Prostate gland (tissue), 2 donors: ENCODE results near the gene BRPF1. TPM values are rescaled to one million over a fixed set of nuclear protein-coding genes. Genes with fewer than 3 reads are reported as not detected.

Experiments used
- DNase-seq: peaks from one replicate; pipeline ENCODE4 v3.0.0-alpha.2; 2019; ENCODE audit warnings: low spot score
- H3K27ac ChIP-seq, 2 donors: fragments of 200-600 bp; sonication (generic); 2 replicates each; pipeline ENCODE4 v1.5.1; 2017 to 2019
- H3K27me3 ChIP-seq: fragments of 200-600 bp; sonication (generic); replicated peaks from 2 replicates; pipeline ENCODE4 v1.5.1; 2019; ENCODE audit not compliant: insufficient read depth
- H3K36me3 ChIP-seq, 2 donors: fragments of 200-600 bp; sonication (generic); 1 replicate in 1 of 2; 2 replicates in 1 of 2; pipeline versions ENCODE4 v1.5.1 to v1.8.1; 2017 to 2019
- H3K4me1 ChIP-seq: fragments of 200-600 bp; sonication (generic); replicated peaks from 2 replicates; pipeline ENCODE4 v1.5.1; 2019
- H3K4me3 ChIP-seq, 2 donors: fragments of 200-600 bp; sonication (generic); 2 replicates each; pipeline ENCODE4 v1.5.1; 2017 to 2019
- H3K9me3 ChIP-seq: fragments of 200-600 bp; sonication (generic); 2 replicates; pipeline ENCODE4 v1.5.1; 2017
- POLR2A ChIP-seq: fragments of 450-650 bp; IDR thresholded peaks from one replicate; pipeline ENCODE4 v1.6.1; 2016; ENCODE audit warnings: antibody characterized with exemption, mild to moderate bottlenecking
- POLR2AphosphoS5 ChIP-seq: sonication (generic); formaldehyde crosslinking; IDR thresholded peaks from one replicate; pipeline ENCODE4 v1.6.1; 2017; ENCODE audit warnings: antibody characterized with exemption
- WGBS: methylation state at CpG from one replicate; pipeline ENCODE4 v1.1.5; 2018; 5-methylcytosine and 5-hydroxymethylcytosine counted together
- intact Hi-C: fragments of 100-400 bp; cut with DNase I; formaldehyde crosslinking; loops from one replicate; pipeline ENCODE4 v1.14.2; 2022
- total RNA-seq, 2 donors: library from RNA; depleted of rRNA; stranded (reverse); fragments of >200 nt; gene quantifications; one replicate each; pipeline ENCODE4 v1.1.0, GENCODE V29; 2016
- TF ChIP-seq, protein P1 (sequence below), 4 experiments: fragments of 200-600 bp in 2 of 4; fragments of 450-650 bp in 2 of 4; sonication (generic) in 2 of 4; IDR thresholded peaks; 1 replicate in 3 of 4; 2 replicates in 1 of 4; pipeline ENCODE4 v1.5.1; 2016 to 2019; ENCODE audit warnings: antibody characterized with exemption in 4 of 4, mild to moderate bottlenecking in 2 of 4, moderate library complexity in 2 of 4

Gene BRPF1, protein sequence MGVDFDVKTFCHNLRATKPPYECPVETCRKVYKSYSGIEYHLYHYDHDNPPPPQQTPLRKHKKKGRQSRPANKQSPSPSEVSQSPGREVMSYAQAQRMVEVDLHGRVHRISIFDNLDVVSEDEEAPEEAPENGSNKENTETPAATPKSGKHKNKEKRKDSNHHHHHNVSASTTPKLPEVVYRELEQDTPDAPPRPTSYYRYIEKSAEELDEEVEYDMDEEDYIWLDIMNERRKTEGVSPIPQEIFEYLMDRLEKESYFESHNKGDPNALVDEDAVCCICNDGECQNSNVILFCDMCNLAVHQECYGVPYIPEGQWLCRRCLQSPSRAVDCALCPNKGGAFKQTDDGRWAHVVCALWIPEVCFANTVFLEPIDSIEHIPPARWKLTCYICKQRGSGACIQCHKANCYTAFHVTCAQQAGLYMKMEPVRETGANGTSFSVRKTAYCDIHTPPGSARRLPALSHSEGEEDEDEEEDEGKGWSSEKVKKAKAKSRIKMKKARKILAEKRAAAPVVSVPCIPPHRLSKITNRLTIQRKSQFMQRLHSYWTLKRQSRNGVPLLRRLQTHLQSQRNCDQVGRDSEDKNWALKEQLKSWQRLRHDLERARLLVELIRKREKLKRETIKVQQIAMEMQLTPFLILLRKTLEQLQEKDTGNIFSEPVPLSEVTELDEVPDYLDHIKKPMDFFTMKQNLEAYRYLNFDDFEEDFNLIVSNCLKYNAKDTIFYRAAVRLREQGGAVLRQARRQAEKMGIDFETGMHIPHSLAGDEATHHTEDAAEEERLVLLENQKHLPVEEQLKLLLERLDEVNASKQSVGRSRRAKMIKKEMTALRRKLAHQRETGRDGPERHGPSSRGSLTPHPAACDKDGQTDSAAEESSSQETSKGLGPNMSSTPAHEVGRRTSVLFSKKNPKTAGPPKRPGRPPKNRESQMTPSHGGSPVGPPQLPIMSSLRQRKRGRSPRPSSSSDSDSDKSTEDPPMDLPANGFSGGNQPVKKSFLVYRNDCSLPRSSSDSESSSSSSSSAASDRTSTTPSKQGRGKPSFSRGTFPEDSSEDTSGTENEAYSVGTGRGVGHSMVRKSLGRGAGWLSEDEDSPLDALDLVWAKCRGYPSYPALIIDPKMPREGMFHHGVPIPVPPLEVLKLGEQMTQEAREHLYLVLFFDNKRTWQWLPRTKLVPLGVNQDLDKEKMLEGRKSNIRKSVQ (N-terminal part only)
- 10 to 100 TPM; 14.2 to 43.5 TPM for total RNA-seq

DNA sequence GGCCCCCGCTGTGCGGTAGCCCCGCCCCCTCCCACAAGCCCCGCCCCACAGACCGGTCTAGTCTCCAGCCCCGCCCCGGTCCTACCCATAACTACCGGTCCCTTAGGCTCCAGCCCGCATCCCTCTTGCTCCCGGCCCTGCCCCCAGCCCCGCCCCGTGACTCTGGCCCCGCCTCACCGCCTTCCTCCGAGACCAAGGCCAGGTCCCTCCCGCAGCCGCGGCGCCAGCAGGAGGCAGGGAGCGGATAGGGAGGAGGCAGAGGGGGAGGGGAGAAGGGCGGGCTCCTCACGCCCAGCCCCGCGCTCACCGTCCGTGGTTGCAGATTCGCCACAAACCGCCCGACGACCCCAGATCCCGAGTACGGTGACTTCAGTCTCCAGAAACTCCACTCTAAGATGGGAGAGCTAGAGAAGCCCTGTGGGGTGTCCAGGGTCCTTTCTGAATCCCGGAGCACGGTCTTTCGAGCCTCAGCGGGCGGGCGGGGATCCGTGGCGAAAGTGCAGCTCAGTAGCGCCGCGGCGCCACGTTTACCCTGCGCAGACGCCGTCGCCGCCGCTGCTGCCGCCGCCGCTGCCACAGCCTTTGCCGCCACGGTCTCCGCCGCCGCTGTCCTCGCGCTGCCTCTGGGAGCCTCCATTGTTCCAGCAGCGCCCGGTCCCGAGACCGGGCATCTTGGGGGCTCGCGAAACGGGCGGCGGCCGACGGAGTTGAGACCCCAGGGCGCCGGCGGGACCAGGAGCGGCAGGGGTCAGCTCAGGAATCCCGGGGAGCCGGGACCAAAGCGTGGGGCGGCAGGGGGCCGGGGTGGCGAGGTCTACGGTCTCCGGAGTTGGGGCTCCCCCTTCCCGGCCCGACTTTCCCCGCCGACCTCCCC is at the start of gene BRPF1:
Gene BRPF1 (plus strand): TSS at position 530 of the 874 bp plus-strand sequence. CDS start 2,406 bp downstream, outside the sequence.
- Histone ChIP-seq H3K27ac (peak within 1 kb of the TSS; percentile 96 to 97), H3K4me3 (peak within 1 kb of the TSS; percentile 97 to 98), H3K27me3 (no peaks in the 10 kb centered on the region), H3K36me3 (peaks cover 0 to 7% of the 10 kb centered on the region in 2 donors), H3K9me3 (no peaks in the 10 kb centered on the region), H3K4me1 (peaks cover 14% of the 10 kb centered on the region)
- TF ChIP-seq POLR2A (no peak), POLR2AphosphoS5 (peak; percentile 82)
- TF ChIP-seq, protein P1, sequence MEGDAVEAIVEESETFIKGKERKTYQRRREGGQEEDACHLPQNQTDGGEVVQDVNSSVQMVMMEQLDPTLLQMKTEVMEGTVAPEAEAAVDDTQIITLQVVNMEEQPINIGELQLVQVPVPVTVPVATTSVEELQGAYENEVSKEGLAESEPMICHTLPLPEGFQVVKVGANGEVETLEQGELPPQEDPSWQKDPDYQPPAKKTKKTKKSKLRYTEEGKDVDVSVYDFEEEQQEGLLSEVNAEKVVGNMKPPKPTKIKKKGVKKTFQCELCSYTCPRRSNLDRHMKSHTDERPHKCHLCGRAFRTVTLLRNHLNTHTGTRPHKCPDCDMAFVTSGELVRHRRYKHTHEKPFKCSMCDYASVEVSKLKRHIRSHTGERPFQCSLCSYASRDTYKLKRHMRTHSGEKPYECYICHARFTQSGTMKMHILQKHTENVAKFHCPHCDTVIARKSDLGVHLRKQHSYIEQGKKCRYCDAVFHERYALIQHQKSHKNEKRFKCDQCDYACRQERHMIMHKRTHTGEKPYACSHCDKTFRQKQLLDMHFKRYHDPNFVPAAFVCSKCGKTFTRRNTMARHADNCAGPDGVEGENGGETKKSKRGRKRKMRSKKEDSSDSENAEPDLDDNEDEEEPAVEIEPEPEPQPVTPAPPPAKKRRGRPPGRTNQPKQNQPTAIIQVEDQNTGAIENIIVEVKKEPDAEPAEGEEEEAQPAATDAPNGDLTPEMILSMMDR (IDR thresholded peaks at IDR 0.05): peak; percentile 18 to 39 (median 30)
- intact Hi-C loops: loop anchor here (5.0 to 10.0 kb wide), 2 partner anchors 111 to 183 kb away; partner anchors contain the start of genes IL17RC and RPUSD3
- peak; percentile 99 for DNase-seq
- WGBS: under 1% methylated on average over 73 of the region's 88 CpGs

- H3K27ac ChIP-seq: no peak overlapping the region
- intact Hi-C loops: no loop called here
- no peaks in the 10 kb centered on the region for H3K4me1 ChIP-seq
- TF ChIP-seq POLR2A: no peak
- TF ChIP-seq, protein P1 (IDR thresholded peaks at IDR 0.05): no peak
- TF ChIP-seq POLR2AphosphoS5: no peak
- H3K4me3 ChIP-seq: no peak overlapping the region
- no peak for DNase-seq
- WGBS: 81% methylated on average over 6 of the region's 6 CpGs
- H3K27me3 ChIP-seq: no peaks in the 10 kb centered on the region
- H3K36me3 ChIP-seq: peaks cover 26 to 50% of the 10 kb centered on the region in 2 donors
- H3K9me3 ChIP-seq: no peaks in the 10 kb centered on the region
Measured at GRCh38 chr3:9682096-9682495, 49.4 kb upstream of the BRPF1 start.

DNA sequence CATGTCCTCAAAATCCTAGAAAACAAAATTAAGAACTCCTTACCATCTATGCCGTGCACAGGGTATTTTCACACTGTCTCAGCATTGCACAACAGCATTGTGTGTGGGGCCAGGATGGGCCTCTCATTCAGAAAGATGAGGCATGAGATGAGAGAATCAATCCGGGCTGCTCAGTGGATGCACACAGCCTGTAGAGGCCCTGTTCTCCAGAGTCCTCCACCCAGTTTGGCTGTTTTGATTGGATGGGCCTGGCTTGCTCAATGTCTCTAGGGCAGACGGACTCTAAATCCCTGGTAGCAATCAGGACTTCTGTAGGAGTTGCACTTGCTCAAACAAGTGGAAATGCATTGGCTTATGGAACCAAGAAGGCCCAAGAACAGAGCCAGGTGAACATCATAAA is 48.1 kb upstream of the BRPF1 start:
- Histone ChIP-seq H3K27me3 (no peaks in the 10 kb centered on the region), H3K4me1 (no peaks in the 10 kb centered on the region), H3K9me3 (no peaks in the 10 kb centered on the region), H3K4me3 (no peak overlapping the region), H3K36me3 (peaks cover 32 to 52% of the 10 kb centered on the region in 2 donors), H3K27ac (no peak overlapping the region)
- intact Hi-C loops: no loop called here
- no peak for DNase-seq
- WGBS: 98% methylated on average over 3 of the region's 3 CpGs
- TF ChIP-seq POLR2A (no peak), POLR2AphosphoS5 (no peak)
- TF ChIP-seq, protein P1 (IDR thresholded peaks at IDR 0.05): no peak
